HG03175 (cell line): Measurements from ENCODE around the gene GYPA.
"Not testable (repeated sequence)": the region's sequence is repeated elsewhere in the genome, so short reads cannot be mapped to it uniquely, and the experiment has no call there.

ENCODE experiments used
- ATAC-seq: cut with Tn5 transposase; IDR thresholded peaks from one replicate; pipeline ENCODE4 v1.9.1; 2021; ENCODE audit warnings: mild to moderate bottlenecking, moderate library complexity; ENCODE audit not compliant: unreplicated experiment

The GYPA gene

DNA sequence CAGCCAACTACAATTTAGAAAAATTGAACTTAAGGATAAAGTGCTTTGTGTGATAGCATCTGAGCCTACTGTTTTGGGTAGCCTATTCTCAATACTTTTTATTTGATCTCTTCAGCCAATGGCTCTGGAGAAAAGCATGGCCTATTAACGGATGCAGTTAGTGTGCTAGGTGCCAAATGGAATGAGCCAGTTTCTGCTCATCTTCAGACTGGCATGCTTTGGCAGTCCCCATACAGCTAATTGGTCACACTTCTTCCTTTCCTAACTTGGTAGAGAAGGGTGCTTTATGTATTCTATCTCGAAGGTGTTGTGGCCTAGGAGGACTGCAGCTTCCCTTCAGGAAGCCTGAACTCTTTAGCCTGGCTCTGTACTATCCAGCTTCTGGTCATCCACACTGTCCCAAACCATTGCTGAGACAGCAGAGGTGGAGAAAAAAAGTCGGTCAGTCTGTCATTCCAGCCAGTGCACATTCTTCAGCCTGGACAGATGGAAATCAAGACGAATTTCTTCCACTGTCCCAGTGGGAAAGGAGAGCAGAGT lies 11.1 kb downstream of the GYPA start:
- ATAC-seq: not testable (repeated sequence)

DNA sequence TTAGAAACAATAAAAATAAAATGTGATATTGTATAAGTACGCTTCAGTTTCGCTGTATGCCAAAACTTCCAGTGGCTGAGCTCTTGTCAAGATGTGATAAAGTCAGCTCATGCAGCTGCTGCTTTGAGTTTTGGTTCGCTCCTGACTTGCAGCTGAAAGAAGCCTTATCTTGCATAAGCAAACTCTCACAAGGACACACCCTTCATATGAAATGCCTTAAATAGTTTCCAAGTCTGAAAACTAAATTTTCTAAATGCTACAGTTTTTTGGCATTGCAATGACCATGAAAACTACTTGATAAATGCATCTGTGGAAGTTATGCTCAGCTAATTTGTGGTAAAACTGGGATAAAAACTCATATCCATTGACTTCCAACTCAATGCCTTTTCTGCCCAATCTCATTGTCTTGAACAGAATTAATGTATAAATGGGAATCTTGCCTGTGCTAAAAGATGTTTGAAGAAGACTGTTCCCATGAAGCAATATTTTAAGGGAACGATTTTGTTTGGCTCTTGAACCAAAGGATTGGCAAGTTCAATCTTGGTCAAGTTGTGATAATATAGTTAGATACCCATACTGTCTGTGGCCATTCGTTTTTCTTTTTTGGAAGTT lies 11.7 kb downstream of the GYPA start:
- not testable (repeated sequence) for ATAC-seq

DNA sequence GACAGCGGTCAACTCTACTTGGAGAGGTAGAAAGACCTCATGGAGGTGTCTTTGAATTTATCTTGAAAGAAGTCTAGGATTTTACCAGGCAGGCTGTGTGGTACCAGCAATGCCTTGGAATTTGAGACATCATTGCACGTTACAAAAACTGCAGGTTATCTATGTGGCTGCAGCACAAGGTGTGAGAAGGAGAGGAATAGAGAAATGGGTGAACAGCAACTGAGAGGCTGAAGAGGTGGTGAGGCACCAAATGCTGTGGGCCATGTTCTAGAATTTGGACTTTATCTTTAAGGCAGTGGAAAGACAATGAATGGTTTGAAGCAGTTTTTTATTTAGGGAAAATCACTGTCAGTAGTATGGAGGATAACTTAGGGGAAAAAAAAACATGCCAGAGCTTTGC lies 15.4 kb downstream of the GYPA start:
- not testable (repeated sequence) for ATAC-seq

DNA sequence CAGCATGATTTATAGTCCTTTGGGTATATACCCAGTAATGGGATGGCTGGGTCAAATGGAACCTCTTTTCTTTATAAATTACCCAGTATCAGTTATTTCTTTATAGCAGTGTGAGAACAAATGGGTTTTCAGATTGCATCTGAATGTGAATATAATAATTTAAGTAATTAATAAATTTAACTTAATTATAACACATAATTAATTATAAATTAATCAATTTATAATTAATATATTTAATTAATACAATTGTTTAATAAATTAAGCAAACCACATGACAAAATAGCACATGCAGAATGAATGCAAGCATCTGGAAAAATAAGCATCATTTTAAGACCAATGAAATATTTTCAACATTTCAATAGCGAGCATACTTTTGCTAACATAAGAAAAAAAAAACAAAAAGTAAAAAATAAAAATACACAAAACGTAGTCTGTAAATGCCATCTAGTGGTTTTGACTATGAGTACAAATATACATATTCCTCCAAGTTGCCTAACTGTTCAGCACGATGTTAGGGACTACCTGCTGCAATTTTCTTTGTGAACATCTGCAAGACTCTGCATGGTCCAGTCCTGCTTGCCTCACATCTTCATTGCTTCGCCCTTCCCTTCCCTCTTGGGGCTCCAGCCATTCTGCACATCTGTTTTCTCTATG lies 16.4 kb downstream of the GYPA start:
- ATAC-seq: not testable (repeated sequence)

DNA sequence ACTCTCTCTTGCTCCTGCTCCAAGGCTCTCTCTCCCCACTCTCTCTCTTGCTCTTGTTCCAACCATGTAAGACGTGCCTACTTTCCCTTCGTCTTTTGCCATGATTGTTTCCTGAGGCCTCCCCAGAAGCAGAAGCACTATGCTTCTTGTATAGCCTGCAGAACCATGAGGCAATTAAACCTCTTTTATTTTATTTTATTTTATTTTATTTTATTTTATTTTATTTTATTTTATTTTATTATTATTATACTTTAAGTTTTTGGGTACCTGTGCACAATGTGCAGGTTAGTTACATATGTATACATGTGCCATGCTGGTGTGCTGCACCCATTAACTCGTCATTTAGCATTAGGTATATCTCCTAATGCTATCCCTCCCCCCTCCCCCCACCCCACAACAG lies 17.2 kb downstream of the GYPA start:
- not testable (repeated sequence) for ATAC-seq

DNA sequence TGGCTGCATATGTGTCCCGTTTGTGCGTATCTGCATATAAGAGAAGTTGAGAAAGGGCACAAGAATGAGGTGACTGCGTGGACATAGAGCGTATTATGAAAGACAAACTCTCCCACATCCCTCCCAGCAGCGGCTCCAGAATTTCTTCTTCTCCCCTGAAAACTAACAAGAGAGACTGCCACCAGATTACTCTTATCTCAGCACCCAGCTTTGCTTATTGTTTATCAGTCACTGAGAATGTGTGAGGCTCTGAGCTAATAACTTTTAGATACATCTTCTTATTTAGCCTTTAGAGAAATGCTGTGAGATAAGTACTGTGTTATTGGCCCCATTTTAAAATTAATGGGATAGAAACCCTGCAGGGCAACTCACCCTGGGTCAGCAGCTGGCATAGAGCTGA lies 20.8 kb downstream of the GYPA start:
- not testable (repeated sequence) for ATAC-seq

DNA sequence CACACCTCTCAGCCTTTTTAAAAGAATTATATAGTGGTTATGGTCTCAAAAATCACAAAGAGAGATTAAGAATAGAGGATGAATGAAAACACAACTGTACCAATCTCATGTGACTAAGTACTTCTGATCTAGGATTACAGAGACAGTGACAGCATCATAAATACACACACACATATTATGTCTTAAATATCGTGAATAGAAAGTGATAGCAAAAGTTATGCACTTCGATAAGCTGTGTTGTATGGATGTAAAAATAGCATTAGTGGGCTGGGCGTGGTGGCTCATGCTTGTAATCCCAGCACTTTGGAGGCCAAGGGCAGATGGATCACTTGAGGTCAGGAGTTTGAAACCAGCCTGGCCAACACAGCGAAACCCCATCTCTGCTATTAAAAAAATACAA lies 25.0 kb downstream of the GYPA start:
- ATAC-seq: no peak

DNA sequence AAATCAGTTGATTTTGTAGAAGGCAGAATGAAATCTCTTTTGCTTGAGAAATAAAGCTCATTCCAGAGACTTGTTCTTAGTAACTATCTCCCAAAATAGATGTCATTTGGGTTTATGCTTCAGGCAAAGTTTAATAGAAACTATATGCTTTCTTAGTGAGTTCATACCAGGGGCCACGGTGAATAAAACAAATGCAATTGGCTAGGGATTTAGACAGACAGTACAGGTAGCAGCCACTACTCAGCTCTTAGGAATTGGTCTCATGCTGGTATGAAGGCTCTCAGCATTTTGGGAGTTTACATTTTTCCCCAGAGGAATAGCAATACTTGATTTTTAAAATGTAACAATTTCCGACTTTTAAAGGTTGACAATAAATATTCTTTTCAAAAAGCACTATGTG lies 27.0 kb downstream of the GYPA start:
- no peak for ATAC-seq

DNA sequence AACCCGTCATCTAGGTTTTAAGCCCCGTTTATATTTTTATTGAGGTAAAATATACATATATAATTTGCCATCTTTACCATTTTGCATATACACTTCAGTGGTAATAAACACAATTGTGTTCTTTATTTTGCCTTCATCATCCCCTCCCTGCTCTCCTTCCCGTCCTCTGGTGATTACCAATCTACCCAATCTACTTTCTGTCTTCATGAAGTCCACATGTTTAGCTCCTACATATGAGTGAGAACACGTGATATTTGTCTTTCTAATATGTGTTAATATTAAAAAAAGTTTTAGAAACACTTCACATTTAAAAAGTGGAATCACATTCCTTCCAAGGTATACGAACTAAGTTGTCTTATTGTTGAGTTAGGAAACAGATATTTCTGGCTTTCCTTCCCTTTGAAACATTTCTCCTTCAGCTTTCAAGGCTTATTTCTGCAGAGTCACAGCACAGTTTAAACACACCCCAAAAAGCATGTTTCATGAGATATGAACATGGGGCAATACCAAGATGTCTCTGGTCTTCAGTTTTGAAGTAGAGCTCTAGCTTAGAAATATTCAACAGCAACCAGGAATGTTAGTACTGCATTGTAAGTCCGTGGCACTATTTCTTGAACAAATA lies 35.9 kb downstream of the GYPA start:
- ATAC-seq: no peak

DNA sequence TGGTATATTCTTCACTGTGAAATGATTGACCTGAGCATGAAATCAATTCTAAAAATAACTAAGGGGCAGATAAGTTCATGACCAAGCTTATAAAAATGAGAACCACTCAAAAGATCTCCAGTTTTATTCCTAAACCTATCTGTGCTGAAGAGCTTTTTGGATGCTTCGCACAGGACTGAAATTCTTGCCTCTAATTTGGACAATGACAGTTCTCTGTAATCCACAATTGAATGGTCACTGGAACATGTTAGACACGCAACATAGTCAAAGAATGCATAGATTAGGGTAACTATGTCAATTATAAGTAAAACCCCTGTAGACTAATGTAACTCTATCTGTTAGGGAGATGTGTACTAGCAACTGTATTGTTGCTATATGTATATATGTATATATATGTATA lies 42.7 kb downstream of the GYPA start:
- not testable (repeated sequence) for ATAC-seq

DNA sequence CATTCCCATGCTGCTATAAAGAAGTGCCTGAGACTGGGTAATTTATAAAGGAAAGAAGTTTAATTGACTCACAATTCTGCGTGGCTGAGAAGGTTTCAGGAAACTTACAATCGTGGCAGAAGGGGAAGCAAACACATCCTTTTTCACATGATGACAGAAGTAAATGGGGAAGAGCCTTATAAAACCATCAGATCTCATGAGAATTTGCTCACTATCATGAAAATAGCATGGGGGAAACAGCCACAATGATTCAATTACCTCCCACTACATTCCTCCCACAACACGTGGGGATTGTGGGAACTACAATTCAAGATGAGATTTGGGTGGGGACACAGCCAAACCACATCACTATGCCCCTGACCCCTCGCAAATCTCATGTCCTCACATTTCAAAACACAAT lies 46.5 kb downstream of the GYPA start:
- not testable (repeated sequence) for ATAC-seq

DNA sequence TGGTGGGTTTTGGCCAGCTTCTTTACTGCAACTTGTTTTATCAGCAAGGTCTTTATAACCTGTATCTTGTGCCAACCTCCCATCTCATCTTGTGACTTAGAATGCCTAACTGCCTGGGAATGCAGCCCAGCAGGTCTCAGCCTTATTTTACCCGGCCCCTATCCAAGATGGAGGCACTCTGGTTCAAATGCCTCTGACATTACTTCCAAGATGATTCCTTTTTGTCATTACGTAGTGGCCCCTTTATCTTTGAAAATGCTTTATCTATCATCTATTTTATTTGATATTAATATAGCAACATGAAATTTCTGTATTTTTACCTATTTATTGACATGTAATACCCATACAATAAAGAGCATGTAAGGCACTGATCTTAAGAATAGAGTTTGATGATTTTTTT lies 49.3 kb downstream of the GYPA start:
- ATAC-seq: not testable (repeated sequence)

DNA sequence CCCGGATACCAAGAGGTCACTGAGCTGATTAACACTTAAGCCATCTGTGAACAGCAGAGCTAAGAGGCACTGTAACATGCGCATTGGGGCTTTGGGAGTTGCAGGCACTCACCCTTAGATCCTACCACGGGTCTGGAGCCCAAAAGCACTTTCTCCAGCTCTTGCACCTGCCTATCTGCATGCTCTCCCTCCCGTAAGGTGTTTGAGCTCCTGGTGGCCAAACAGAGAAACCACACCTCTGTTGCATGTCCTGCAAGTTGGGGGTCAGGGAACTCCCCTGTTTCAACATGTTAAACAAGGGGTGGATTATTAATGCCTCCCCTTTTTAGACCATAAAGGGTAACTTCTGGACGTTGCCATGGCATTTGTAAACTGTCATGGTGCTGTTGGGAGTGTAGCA lies 49.8 kb downstream of the GYPA start:
- ATAC-seq: peak; percentile 39

DNA sequence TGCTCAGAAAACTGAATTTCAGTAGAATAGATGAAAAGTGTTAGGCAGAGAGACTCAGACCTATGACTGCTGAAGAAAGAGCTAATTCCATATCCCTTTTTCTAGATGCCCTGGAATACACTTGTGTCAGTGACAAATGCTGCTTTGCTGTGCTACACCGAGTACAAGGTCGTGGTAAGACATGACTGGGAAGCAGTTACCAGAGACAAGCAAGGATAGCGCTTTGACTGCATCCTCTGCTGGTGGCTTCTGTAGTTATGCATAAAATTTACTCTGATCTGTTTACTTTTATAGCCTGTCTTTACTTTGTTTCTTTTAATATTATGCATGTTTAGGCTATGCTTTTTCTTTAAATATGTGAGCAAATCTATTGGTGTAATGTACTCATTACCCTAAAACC lies 58.5 kb downstream of the GYPA start:
- not testable (repeated sequence) for ATAC-seq

DNA sequence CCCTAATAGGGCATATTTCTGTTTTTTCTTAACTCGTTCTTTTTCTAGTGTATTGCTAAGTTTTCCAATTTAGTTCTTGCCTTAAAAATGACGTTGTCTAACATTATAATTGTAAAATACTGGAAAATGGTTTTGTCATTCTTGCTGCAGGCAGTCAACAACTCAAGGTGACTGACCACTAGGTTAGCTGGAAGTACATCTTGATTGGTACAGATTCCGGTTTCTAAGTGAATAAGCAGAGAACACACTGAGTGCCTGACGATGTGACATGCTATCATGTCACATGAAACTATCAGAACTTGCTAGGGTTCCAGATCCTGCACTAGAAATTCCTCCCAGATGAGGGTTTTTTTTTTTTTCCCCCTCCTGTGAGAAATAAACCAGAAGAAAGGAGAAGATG lies 60.4 kb downstream of the GYPA start:
- ATAC-seq: not testable (repeated sequence)

DNA sequence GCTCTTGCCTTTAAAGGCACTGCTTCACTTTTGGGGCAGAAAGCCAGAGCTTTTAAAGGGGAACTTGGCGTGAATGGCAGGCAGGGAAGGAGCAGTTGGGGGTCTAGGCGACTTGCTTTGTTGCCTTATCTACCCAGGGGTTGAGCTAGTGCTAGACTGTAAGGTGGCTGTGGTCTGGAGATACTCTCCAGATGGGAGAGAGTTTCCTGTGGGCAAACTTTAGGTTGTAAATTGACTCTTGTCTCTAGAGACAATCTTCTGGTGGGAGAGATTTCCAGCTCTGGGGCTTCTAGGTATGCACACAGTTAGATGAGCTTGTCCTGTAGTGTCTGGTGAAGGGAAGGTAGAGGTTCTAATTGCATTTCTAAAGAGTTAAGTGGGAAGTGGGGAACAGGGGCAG lies 61.8 kb downstream of the GYPA start:
- not testable (repeated sequence) for ATAC-seq

DNA sequence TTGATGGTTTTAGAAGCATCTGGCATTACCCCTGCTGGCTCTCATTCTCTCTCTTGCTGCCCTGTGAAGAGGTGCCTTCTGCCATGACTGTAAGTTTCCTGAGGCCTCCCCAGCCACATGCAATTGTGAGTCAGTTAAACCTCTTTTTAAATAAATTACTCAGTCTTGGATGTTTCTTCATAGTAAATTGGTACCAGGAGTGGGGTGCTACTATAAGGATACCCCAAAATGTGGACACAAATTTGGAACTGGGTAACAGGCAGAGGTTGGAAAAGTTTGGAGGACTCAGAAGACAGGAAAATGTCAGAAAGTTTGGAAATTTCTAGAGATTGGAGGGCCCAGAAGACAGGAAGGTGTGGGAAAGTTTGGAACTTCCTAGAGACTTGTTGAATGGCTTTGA lies 79.0 kb downstream of the GYPA start:
- not testable (repeated sequence) for ATAC-seq

DNA sequence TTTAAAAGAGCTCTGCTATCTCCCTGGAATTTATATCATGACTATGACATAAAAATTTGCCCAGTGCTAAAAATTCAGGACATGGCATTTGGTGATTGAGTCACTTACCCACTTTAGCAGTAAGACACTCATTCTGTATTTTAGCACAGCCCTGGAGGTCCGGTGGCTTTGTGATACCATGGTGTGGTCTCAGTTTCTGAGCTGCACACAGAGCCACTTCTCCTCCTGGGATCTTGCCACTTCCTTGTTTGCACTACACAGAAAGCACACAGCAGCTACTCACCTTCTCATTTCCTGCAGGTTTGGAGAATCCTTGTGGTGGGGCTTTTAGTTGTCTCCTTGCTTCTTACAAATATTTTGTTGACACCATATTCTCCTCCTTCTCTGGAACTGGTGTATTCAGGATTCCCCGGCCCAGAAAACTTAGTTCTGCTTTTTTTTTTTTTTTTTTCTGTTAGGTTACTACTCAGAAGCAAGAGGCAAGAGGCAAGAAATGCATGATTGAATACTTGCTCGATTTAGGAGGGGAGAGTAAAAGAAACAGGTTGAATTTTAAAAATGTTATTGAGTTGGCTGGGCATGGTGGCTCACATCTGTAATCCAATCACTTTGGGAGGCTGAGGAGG lies 80.2 kb downstream of the GYPA start:
- ATAC-seq: not testable (repeated sequence)
